GM12874 (cell line): Measurements from ENCODE around the gene TUBG2.

Experiments
- TF ChIP-seq, protein P1 (sequence below): IDR thresholded peaks from 2 replicates; pipeline ENCODE4 v1.5.1; 2011; ENCODE audit warnings: low read depth, mild to moderate bottlenecking, control low read depth, low read length, moderate library complexity; ENCODE audit not compliant: insufficient read depth

TUBG2 gene

DNA sequence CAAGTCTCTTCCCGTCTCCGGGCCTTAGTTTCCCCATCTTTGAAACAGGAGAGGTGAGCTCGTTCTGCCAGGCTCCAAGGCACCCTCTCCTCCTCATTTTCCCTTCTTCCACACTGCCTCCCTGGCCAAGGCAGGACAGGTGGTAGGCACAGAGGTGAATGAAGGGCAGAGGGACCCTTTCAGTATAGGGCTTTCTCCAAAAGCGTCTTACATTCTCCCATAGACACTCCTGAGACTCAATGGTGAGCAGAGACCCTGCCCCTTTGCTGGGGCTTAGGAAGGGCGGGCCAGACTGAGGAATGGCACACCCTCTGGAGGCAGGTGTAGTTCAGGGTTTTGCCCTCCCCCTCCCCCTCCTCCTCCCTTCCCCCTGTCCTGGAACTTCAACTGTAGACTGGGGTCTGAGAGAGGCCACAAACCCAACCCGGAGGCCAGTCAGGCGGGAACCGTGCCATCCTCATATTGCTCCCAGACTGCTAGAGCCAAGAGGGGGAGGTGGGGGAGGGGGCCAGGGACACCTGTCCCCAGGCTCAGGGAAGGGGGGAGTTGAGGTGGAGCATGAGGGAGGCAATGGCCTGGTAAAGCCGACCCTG is 15.8 kb downstream of the TUBG2 start:
- TF ChIP-seq, protein P1, sequence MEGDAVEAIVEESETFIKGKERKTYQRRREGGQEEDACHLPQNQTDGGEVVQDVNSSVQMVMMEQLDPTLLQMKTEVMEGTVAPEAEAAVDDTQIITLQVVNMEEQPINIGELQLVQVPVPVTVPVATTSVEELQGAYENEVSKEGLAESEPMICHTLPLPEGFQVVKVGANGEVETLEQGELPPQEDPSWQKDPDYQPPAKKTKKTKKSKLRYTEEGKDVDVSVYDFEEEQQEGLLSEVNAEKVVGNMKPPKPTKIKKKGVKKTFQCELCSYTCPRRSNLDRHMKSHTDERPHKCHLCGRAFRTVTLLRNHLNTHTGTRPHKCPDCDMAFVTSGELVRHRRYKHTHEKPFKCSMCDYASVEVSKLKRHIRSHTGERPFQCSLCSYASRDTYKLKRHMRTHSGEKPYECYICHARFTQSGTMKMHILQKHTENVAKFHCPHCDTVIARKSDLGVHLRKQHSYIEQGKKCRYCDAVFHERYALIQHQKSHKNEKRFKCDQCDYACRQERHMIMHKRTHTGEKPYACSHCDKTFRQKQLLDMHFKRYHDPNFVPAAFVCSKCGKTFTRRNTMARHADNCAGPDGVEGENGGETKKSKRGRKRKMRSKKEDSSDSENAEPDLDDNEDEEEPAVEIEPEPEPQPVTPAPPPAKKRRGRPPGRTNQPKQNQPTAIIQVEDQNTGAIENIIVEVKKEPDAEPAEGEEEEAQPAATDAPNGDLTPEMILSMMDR = no peak

DNA sequence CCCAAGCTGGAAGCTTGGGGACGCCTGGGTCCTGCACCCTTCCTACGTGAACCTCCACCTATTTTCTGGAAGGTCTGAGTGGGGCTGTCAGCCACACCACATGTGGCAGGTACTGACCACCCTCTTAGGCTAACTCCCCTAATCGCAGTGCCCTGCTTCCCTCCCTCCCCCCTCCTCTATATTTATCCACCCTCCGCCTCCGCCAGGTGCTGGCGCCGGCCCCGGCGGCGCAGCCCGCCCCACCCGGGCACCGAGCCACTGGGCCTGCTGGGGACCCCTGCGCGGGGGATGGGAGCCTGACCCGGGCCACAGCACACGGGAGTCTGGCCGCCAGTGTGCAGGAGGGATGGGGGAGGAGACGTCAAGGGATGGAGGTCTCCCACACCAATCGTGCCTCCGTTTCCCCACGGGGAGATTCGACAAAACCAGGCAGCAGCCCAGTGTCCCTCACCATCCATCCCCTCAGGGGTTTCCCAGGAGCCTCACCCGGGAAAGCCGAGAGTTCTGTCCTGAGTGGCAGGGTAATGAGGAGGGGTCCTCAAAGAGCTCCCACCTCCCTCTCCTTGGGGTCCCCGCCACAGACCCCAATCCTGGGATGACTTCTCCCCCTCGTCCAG is 16.4 kb downstream of the TUBG2 start:
- TF ChIP-seq, protein P1 = no peak

DNA sequence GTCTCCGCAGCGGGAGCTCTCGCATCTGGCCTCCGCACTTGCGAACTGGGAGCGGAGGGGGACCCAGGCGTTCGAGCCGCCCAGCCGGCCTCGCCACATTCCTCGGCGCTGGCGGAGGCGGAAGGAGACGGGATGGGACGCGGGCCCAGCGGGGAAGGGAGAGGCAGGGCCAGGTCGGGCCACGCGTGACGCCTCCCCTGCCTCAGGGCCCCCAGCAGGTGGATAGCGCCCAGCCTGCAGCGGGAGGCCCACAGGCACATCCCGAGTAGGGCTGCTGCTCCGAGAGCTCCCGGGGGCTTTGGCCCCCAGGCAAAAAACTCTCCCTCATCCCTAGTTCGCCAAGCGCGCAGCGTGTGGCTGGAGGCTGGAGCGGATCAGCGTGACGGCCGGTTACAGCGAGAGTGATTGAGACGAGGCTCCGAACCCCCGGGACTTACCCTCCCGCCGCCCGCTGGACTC is 16.9 kb downstream of the TUBG2 start:
- TF ChIP-seq, protein P1 = no peak

DNA sequence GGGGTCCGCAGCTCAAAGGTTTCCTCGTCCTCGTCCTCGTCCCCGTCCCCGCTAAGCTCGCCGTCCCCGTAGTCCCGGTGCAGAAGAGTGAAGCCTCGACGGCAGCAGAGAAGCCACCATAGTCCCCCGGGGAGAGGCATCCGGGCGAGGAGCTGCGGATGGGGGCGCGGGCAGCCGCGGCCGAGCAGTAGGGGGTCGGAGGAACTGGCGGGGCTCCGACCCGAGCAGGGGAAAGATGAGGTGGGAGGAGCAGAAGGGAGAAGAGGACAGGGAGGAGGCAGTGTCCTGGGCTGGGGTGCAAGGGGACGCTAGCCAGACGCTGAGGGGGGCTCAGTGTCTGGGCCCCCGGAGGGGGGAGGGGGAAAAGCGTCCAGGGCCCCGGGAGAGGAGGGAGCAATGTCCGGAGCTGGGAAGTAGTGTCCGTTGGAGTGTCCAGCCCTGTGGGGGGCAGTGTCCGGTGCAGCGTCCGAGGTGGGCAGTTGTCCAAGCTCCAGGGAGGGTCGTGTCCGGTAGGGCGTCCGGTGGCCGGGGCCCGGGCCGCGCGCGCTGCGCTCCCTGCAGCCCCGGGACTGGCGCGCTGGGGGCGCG is 17.4 kb downstream of the TUBG2 start, which contains the start of gene PLEKHH3:
Gene PLEKHH3 (minus strand): TSS at position 571 of the 588 bp plus-strand sequence. CDS start 431 bp downstream, at position 140.
- TF ChIP-seq, protein P1 = no peak

DNA sequence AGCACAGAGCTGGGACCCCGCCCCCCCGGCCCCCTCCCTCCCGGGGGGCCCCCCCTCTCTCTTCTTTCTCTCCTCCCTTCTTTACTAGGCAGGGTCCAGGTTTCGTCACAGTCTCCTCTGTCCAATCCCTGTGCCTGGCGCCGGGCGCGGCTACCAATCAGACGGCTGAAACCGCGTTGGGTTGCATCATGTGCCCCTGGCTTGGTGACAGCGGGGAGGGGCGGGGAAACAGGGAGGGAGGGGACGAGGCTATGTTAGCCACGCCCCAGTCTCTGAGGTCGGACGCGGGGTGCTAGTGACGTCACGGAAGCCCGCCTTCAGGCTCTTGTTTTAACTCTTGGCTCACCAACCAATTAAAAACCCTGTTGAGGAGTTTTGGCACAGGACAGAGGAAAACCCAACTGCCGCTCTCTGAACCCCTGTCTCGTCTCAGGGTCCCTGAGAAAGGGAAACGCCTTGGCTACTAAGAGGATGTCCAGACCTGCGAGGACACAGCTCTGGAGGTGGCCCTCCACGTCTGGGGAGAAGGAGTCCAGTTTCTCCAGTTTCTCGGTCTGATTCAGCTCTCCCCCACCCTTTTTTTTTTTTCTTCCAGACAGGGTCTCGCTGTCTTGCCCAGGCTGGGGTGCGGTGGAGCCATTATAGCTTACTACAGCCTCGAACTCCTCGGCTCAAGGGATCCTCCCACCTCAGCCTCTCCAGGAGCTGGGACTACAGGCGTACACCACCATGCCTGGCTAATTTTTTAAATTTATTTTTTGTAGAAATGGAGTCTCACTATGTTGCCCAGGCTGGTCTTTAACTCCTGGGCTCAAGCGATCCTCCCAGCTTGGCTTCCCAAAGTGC is 18.2 kb downstream of the TUBG2 start:
- TF ChIP-seq, protein P1 = no peak

DNA sequence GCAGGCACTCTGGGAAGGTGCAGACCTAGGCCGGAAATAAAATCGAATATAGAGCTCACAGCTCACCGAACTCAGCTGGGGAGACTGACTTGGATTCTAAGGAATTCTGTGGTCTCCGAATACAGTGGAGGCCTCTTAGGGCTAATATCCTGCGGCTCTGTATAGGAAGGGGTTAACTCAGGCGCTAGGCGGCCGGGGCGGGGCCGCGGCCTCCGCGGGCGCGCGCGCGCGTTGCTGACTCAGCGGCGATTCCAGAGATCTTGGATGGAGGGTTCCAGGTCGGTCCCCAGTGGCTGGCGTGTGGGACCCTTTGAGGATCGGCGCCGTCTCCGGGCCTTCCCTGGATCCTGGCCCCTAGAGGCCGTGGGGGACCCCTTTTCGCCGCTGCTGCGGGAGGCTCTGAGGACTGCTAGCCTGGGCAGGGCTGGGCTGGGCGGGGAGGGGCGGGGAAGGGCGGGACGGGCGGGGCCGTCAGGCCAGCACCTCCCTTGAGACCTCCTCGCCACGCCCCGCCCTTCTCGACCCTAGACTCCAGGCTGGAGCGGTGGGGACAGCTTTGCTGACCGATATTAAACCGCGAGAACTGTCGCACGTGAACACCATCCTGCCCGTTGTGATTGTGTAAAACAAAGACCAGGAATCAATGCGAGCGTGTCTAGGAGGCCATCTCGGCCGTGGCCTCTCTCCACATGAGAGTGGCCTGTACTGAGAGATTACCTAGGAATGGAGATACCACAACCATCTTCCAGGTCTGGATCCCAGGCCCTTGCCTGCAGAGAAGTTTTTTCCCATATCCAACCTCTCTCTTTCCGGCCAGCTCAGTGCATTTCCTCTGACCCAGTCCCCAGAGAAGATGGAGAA is 19.1 kb downstream of the TUBG2 start:
- TF ChIP-seq, protein P1 = no peak
